ENCODE measurements around the gene PAGE2B.
"Not testable (repeated sequence)": the region's sequence is repeated elsewhere in the genome, so short reads cannot be mapped to it uniquely, and the experiment has no call there.

The PAGE2B gene

GRCh38 chrX:55111578-55112254, 36.9 kb downstream of the PAGE2B start:
- DNase-seq: no peak

GRCh38 chrX:55116589-55116988, 41.8 kb downstream of the PAGE2B start:
- DNase-seq: not testable (repeated sequence)

- DNase-seq: no peak
Measured at GRCh38 chrX:55118574-55118973, 43.7 kb downstream of the PAGE2B start.

- DNase-seq: no peak
Measured at GRCh38 chrX:55119271-55119670, 44.4 kb downstream of the PAGE2B start.

- no peak for DNase-seq
Measured at GRCh38 chrX:55119712-55120111, 44.9 kb downstream of the PAGE2B start.

GRCh38 chrX:55120761-55121358, 46.0 kb downstream of the PAGE2B start:
- DNase-seq: no peak

GRCh38 chrX:55123900-55124299, 49.1 kb downstream of the PAGE2B start:
- no peak for DNase-seq

- DNase-seq: peak in 1 of 2 donors; percentile 12
Measured at GRCh38 chrX:55127692-55128091, 52.9 kb downstream of the PAGE2B start.
